ENCODE data around the gene CCDC6. TPM values are rescaled to one million over a fixed set of nuclear protein-coding genes. Genes with fewer than 3 reads are reported as not detected.

Gene CCDC6
- total RNA-seq, 2 experiments from 2014 or later: 45.5 to 47.5 TPM

DNA sequence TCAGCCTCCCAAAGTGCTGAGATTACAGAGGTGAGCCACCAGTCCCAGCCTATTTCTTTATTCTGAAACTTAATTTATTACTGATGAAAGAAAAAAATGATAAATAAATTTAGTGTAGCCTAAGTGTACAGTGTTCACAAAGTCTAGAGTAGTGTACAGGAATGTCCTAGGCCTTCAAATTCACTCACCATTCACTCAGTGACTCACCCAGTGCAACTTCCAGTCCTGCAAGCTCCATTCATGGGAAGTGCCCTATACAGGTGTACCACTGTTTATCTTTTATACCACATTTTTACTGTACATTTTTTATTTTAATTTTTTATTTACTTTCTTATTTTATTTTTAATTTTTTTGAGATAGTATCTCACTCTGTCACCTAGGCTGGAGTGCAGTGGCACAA lies 165.3 kb downstream of the CCDC6 start:
- H3K27ac Mint-ChIP-seq: no peak overlapping the region
- no peak overlapping the region for H3K4me3 Mint-ChIP-seq
- no peaks in the 10 kb centered on the region for H3K4me1 Mint-ChIP-seq
- peaks cover 9% of the 10 kb centered on the region for H3K27me3 Mint-ChIP-seq
- no peaks in the 10 kb centered on the region for H3K36me3 Mint-ChIP-seq
- H3K9me3 Mint-ChIP-seq: peaks cover 4% of the 10 kb centered on the region
- no peak for DNase-seq

Other genes starting within 250 kb of the CCDC6 start
- gene SLC16A9, start 196.7 kb downstream of the CCDC6 start, total RNA-seq: 1 to 10 TPM; 1.9 to 2.4 TPM
- gene MRLN, start 153.1 kb downstream of the CCDC6 start, total RNA-seq: not detected